Effector memory CD4-positive, alpha-beta T cell (primary cell): ENCODE measurements around the gene RASA1.

Source experiments
- DNase-seq, 3 donors: peaks; one replicate each; pipeline ENCODE4 v3.0.0-alpha.2; 2020
- H3K27ac ChIP-seq: 2 replicates; pipeline ENCODE4 v1.7.0; 2013; ENCODE audit warnings: mild to moderate bottlenecking, low read length, moderate library complexity; ENCODE audit not compliant: insufficient read depth, poor library complexity, severe bottlenecking
- H3K27me3 ChIP-seq: replicated peaks from 2 replicates; pipeline ENCODE4 v1.7.0; 2013; ENCODE audit warnings: mild to moderate bottlenecking, low read length; ENCODE audit not compliant: insufficient read depth, control insufficient read depth, poor library complexity, severe bottlenecking
- H3K36me3 ChIP-seq: 2 replicates; pipeline ENCODE4 v1.7.0; 2013; ENCODE audit warnings: mild to moderate bottlenecking, low read length, moderate library complexity; ENCODE audit not compliant: control insufficient read depth, insufficient read depth
- H3K4me1 ChIP-seq: 2 replicates; pipeline ENCODE4 v1.7.0; 2013; ENCODE audit warnings: low read length, mild to moderate bottlenecking; ENCODE audit not compliant: control insufficient read depth, insufficient read depth, poor library complexity, severe bottlenecking
- H3K4me3 ChIP-seq: 2 replicates; pipeline ENCODE4 v1.7.0; 2013; ENCODE audit warnings: low read length, low read depth, mild to moderate bottlenecking; ENCODE audit not compliant: insufficient read depth, poor library complexity, severe bottlenecking
- H3K9me3 ChIP-seq: 2 replicates; pipeline ENCODE4 v1.7.0; 2013; ENCODE audit warnings: mild to moderate bottlenecking, low read length, moderate library complexity; ENCODE audit not compliant: control insufficient read depth

RASA1 gene

GRCh38 chr5:87394411-87395165 lies 126.9 kb downstream of the RASA1 start:
- H3K36me3 ChIP-seq = peaks cover 85% of the 10 kb centered on the region
- H3K27me3 ChIP-seq = no peaks in the 10 kb centered on the region
- H3K9me3 ChIP-seq = no peaks in the 10 kb centered on the region
- H3K4me3 ChIP-seq = no peak overlapping the region
- no peak for DNase-seq
- peaks cover 1% of the 10 kb centered on the region for H3K4me1 ChIP-seq
- no peak overlapping the region for H3K27ac ChIP-seq

- H3K4me1 ChIP-seq = peaks cover 4% of the 10 kb centered on the region
- no peak overlapping the region for H3K4me3 ChIP-seq
- no peak overlapping the region for H3K27ac ChIP-seq
- no peaks in the 10 kb centered on the region for H3K9me3 ChIP-seq
- H3K36me3 ChIP-seq = peaks cover 70% of the 10 kb centered on the region
- no peaks in the 10 kb centered on the region for H3K27me3 ChIP-seq
- no peak for DNase-seq
Observed at GRCh38 chr5:87398981-87399614, 131.4 kb downstream of the RASA1 start.

- peaks cover 71% of the 10 kb centered on the region for H3K36me3 ChIP-seq
- H3K27me3 ChIP-seq = no peaks in the 10 kb centered on the region
- no peak overlapping the region for H3K4me3 ChIP-seq
- H3K4me1 ChIP-seq = peaks cover 4% of the 10 kb centered on the region
- no peak overlapping the region for H3K27ac ChIP-seq
- H3K9me3 ChIP-seq = no peaks in the 10 kb centered on the region
- DNase-seq = no peak
Observed at GRCh38 chr5:87399720-87400119, 132.0 kb downstream of the RASA1 start.

GRCh38 chr5:87400305-87400899 lies 132.7 kb downstream of the RASA1 start:
- Histone ChIP-seq H3K4me3 (no peak overlapping the region), H3K9me3 (no peaks in the 10 kb centered on the region), H3K4me1 (peaks cover 4% of the 10 kb centered on the region), H3K27me3 (no peaks in the 10 kb centered on the region), H3K36me3 (peaks cover 71% of the 10 kb centered on the region), H3K27ac (no peak overlapping the region)
- DNase-seq = no peak

GRCh38 chr5:87401626-87402025 lies 133.9 kb downstream of the RASA1 start:
- H3K27ac ChIP-seq = no peak overlapping the region
- H3K27me3 ChIP-seq = no peaks in the 10 kb centered on the region
- peaks cover 4% of the 10 kb centered on the region for H3K4me1 ChIP-seq
- peaks cover 67% of the 10 kb centered on the region for H3K36me3 ChIP-seq
- no peaks in the 10 kb centered on the region for H3K9me3 ChIP-seq
- no peak for DNase-seq
- H3K4me3 ChIP-seq = no peak overlapping the region

GRCh38 chr5:87403409-87403808 lies 135.7 kb downstream of the RASA1 start:
- H3K27me3 ChIP-seq = no peaks in the 10 kb centered on the region
- H3K9me3 ChIP-seq = no peaks in the 10 kb centered on the region
- no peak overlapping the region for H3K4me3 ChIP-seq
- peaks cover 5% of the 10 kb centered on the region for H3K4me1 ChIP-seq
- H3K36me3 ChIP-seq = peaks cover 67% of the 10 kb centered on the region
- DNase-seq = peak in 1 of 3 donors; percentile 0
- no peak overlapping the region for H3K27ac ChIP-seq

- H3K9me3 ChIP-seq = no peaks in the 10 kb centered on the region
- no peak overlapping the region for H3K4me3 ChIP-seq
- peaks cover 9% of the 10 kb centered on the region for H3K4me1 ChIP-seq
- no peaks in the 10 kb centered on the region for H3K27me3 ChIP-seq
- no peak for DNase-seq
- no peak overlapping the region for H3K27ac ChIP-seq
- H3K36me3 ChIP-seq = peaks cover 67% of the 10 kb centered on the region
Observed at GRCh38 chr5:87403899-87404298, 136.2 kb downstream of the RASA1 start.

GRCh38 chr5:87404359-87404758 lies 136.7 kb downstream of the RASA1 start:
- peaks cover 66% of the 10 kb centered on the region for H3K36me3 ChIP-seq
- peaks cover 9% of the 10 kb centered on the region for H3K4me1 ChIP-seq

GRCh38 chr5:87405472-87406155 lies 137.9 kb downstream of the RASA1 start:
- Histone ChIP-seq H3K4me3 (no peak overlapping the region), H3K9me3 (no peaks in the 10 kb centered on the region), H3K4me1 (peaks cover 7% of the 10 kb centered on the region), H3K36me3 (peaks cover 66% of the 10 kb centered on the region), H3K27ac (no peak overlapping the region), H3K27me3 (no peaks in the 10 kb centered on the region)
- DNase-seq = no peak

More at GRCh38 chr5:87404359-87404758, 136.7 kb downstream of the RASA1 start:
- H3K4me3 ChIP-seq = no peak overlapping the region
- DNase-seq = no peak
- H3K27me3 ChIP-seq = no peaks in the 10 kb centered on the region
- no peaks in the 10 kb centered on the region for H3K9me3 ChIP-seq
- no peak overlapping the region for H3K27ac ChIP-seq
